ENCODE measurements around the gene ATRX.

- TF ChIP-seq CTCF (IDR thresholded peaks at IDR 0.05; ENCODE audit: low read depth, low read length, poor library complexity, severe bottlenecking) (no peak), EZH2phosphoT487 (IDR thresholded peaks at IDR 0.05; ENCODE audit: borderline replicate concordance, low read length) (no peak)
Observed at GRCh38 chrX:77779695-77780094, 6.3 kb downstream of the ATRX start.

All from DOHH2 (cell line).